ENCODE data around the gene EIF4B.

Gene EIF4B

DNA sequence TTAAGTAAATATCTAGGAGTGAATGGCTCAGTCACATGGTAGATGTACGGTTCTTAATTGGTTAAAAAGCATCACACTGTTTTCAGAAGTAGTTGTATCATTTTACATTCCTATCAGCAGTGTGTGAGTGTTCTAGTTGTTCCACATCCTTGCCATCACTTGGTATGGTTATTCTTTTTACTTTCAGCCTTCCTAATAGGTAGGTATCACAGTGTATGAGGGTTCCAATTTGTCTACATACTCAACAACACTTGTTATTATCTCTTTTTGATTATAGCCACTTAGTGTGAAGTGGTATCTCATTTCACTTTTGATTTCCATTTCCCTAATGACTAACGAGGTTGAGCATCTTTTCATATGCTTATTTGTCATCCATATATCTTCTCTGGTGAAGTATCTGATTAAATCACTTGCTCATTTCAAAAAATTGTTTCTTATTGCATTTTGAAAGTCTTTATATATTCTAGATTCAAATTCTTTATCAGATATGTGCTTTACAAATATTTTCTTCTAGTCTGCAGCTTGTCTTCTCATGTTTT, 76.5 kb downstream of the EIF4B start:
- TF ChIP-seq, protein P1, sequence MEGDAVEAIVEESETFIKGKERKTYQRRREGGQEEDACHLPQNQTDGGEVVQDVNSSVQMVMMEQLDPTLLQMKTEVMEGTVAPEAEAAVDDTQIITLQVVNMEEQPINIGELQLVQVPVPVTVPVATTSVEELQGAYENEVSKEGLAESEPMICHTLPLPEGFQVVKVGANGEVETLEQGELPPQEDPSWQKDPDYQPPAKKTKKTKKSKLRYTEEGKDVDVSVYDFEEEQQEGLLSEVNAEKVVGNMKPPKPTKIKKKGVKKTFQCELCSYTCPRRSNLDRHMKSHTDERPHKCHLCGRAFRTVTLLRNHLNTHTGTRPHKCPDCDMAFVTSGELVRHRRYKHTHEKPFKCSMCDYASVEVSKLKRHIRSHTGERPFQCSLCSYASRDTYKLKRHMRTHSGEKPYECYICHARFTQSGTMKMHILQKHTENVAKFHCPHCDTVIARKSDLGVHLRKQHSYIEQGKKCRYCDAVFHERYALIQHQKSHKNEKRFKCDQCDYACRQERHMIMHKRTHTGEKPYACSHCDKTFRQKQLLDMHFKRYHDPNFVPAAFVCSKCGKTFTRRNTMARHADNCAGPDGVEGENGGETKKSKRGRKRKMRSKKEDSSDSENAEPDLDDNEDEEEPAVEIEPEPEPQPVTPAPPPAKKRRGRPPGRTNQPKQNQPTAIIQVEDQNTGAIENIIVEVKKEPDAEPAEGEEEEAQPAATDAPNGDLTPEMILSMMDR (conservative IDR thresholded peaks at IDR 0.05; ENCODE audit: low read depth, low read length) = no peak
- no peak overlapping the region for H3K4me3 ChIP-seq (ENCODE audit: low read length)
- no peak for DNase-seq (ENCODE audit: low read depth)

DNA sequence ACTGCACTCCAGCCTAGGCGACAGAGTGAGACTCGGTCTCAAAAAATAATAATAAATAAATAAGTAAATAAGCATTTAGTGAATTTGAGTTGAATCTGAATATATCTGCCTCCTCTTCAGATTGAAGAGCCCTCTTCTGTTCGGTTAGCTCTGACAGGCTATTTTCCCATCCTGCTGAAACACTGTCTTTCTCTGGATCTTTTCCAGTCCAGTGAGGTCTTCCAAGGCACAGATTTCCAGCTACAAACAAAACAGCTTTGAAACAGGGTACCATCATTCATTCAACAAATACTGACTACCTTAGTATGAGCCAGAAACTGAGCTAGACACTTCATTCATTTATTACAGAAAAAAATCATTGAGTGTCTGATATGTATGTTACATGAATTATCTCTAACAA, 80.1 kb downstream of the EIF4B start:
- TF ChIP-seq, protein P1 (conservative IDR thresholded peaks at IDR 0.05; ENCODE audit: low read depth, low read length) = no peak
- no peak overlapping the region for H3K4me3 ChIP-seq (ENCODE audit: low read length)
- DNase-seq (ENCODE audit: low read depth) = no peak

DNA sequence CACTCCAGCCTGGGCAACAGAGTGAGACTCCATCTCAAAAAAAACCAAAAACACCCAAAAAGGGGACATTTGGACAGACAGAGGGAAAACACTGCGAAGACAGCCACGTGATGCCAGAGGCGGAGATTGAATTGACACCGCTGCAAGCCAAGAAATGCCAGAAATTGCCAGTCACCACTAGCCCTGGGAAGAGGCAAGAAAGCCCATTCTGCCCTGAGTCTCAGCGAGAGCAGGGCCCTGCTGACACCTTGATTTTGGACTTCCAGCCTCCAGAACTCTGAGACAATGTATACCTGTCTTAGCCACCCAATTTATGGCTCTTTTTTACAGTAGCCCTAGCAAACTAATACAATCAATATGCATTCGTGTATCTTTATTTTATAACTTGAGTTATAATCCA, 83.8 kb downstream of the EIF4B start:
- TF ChIP-seq, protein P1 (conservative IDR thresholded peaks at IDR 0.05; ENCODE audit: low read depth, low read length) = no peak
- DNase-seq (ENCODE audit: low read depth) = no peak
- no peak overlapping the region for H3K4me3 ChIP-seq (ENCODE audit: low read length)

DNA sequence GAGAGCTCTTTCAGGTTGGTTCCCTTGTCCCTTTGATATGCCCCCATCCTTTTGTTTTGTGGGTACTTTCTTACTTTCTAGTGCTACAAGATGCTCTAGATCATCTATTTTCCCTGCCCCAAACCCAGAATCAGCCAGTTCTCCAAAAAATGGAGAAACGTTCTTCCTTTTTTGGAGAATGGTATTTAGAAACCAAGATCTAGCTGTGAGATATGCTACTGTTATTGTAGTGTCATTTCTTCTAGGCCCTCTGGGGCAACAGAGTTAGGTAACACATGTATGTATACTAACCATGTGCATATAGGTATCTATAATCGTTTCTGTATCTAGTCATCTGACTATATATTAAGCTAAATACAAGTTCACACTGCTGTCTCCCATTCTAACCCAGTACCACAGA, 84.3 kb downstream of the EIF4B start:
- TF ChIP-seq, protein P1 (conservative IDR thresholded peaks at IDR 0.05; ENCODE audit: low read depth, low read length) = no peak
- no peak overlapping the region for H3K4me3 ChIP-seq (ENCODE audit: low read length)
- DNase-seq (ENCODE audit: low read depth) = no peak

DNA sequence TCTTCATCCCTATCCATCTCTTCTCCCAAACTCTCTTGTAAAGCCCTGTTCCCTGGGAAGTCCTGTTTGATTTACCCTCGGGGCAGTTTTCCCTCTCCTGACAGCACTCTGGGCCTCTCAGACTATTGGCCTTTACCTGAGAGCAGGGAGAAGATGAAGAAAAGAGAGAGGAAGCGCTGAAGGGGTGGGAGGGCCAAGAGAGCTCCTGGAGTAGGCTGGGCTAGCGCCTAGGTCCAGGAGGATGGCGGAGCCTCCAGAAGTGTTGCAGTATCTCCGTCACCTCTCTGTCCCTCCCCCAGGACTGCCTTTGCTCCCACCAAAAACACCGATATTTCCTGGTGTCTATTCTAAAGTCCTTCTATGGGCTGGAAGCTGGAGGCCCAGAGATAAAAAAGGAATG, 85.5 kb downstream of the EIF4B start:
- TF ChIP-seq, protein P1 (conservative IDR thresholded peaks at IDR 0.05; ENCODE audit: low read depth, low read length) = no peak
- DNase-seq (ENCODE audit: low read depth) = no peak
- no peak overlapping the region for H3K4me3 ChIP-seq (ENCODE audit: low read length)
